ENCODE results near the gene SCARF2.
"Not testable (repeated sequence)": the region's sequence is repeated elsewhere in the genome, so short reads cannot be mapped to it uniquely, and the experiment has no call there.

Gene SCARF2

GRCh38 chr22:20386336-20386735, 51.3 kb downstream of the SCARF2 start:
- DNase-seq (ENCODE audit: low read depth), result no peak
- TF ChIP-seq, protein P1, sequence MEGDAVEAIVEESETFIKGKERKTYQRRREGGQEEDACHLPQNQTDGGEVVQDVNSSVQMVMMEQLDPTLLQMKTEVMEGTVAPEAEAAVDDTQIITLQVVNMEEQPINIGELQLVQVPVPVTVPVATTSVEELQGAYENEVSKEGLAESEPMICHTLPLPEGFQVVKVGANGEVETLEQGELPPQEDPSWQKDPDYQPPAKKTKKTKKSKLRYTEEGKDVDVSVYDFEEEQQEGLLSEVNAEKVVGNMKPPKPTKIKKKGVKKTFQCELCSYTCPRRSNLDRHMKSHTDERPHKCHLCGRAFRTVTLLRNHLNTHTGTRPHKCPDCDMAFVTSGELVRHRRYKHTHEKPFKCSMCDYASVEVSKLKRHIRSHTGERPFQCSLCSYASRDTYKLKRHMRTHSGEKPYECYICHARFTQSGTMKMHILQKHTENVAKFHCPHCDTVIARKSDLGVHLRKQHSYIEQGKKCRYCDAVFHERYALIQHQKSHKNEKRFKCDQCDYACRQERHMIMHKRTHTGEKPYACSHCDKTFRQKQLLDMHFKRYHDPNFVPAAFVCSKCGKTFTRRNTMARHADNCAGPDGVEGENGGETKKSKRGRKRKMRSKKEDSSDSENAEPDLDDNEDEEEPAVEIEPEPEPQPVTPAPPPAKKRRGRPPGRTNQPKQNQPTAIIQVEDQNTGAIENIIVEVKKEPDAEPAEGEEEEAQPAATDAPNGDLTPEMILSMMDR (IDR thresholded peaks at IDR 0.05; ENCODE audit: insufficient read depth, low read depth, low read length, missing control alignments), result no peak
- no peak overlapping the region for H3K4me3 ChIP-seq (ENCODE audit: low read depth, low read length)

GRCh38 chr22:20384865-20385264, 52.8 kb downstream of the SCARF2 start:
- DNase-seq (ENCODE audit: low read depth), result no peak
- H3K4me3 ChIP-seq (ENCODE audit: low read depth, low read length), result no peak overlapping the region
- TF ChIP-seq, protein P1 (IDR thresholded peaks at IDR 0.05; ENCODE audit: insufficient read depth, low read depth, low read length, missing control alignments), result no peak

DNA sequence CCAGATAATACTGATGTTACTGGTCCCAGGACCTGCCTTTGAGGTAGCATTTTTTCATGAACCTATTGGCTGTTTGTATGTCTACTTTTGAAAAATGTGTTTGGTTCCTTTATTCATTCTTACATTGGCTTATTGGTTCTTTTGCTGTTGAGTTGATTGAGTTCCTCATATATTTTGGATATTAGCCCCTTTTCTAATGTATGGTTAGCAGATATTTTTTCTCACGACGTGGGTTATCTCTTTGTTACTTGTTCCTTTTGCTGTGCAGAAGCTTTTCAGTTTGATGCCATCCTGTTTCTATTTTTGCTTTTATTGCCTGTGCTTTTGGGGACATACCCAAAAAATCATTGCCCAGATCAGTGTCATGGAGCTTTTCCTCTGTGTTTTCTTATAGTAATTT, 53.5 kb downstream of the SCARF2 start:
- TF ChIP-seq, protein P1 (IDR thresholded peaks at IDR 0.05; ENCODE audit: insufficient read depth, low read depth, low read length, missing control alignments), result no peak
- no peak for DNase-seq (ENCODE audit: low read depth)
- H3K4me3 ChIP-seq (ENCODE audit: low read depth, low read length), result no peak overlapping the region

- DNase-seq (ENCODE audit: low read depth), result no peak
- TF ChIP-seq, protein P1 (IDR thresholded peaks at IDR 0.05; ENCODE audit: insufficient read depth, low read depth, low read length, missing control alignments), result no peak
- H3K4me3 ChIP-seq (ENCODE audit: low read depth, low read length), result no peak overlapping the region
Observed at GRCh38 chr22:20383538-20383937, 54.1 kb downstream of the SCARF2 start.

DNA sequence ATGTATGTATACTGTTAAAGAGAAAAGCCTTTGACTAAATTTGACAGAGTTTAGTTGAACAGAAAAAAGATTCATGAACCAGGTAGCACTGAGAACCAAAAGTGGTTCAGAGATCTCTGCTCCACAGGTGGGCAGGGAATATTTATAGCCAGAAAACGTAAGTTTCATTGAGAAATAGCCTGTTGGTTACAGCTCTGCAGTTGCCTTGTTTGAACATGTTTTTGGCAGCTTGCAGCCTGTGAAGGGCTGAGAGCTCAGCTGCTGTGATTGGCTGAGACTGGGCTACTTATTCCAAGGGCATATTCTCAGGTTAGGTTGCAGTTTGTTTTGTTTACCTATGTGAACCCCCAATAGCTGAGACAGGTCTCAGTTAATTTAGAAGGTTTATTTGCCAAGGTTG, 57.1 kb downstream of the SCARF2 start:
- no peak for DNase-seq (ENCODE audit: low read depth)
- TF ChIP-seq, protein P1 (IDR thresholded peaks at IDR 0.05; ENCODE audit: insufficient read depth, low read depth, low read length, missing control alignments), result no peak

GRCh38 chr22:20378684-20379083, 58.9 kb downstream of the SCARF2 start:
- not testable (repeated sequence) for DNase-seq (ENCODE audit: low read depth)

More for the DNA sequence above, 57.1 kb downstream of the SCARF2 start:
- H3K4me3 ChIP-seq (ENCODE audit: low read depth, low read length), result no peak overlapping the region

DNA sequence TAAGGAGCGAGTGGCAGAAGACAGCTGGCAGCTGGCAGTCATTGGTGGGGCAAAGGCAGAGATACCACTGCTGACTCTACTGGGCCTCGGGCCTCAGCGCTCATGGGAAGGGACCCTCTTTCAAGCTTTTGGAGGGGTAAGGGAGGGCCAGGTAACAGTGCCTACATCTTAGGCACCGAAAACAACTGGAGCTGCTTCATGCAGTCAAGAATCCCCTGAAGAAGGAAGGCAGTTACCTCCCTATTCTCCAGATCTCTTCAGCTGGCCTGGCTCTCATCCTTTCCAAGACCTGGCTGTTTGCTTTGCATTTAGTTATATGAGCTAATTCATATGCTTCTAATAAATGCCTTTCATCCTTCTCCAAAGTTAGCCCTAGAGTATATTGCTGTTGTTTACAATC, 59.5 kb downstream of the SCARF2 start:
- TF ChIP-seq, protein P1 (IDR thresholded peaks at IDR 0.05; ENCODE audit: insufficient read depth, low read depth, low read length, missing control alignments), result no peak
- no peak overlapping the region for H3K4me3 ChIP-seq (ENCODE audit: low read depth, low read length)
- no peak for DNase-seq (ENCODE audit: low read depth)

More at GRCh38 chr22:20378684-20379083, 58.9 kb downstream of the SCARF2 start:
- H3K4me3 ChIP-seq (ENCODE audit: low read depth, low read length), result not testable (repeated sequence)

DNA sequence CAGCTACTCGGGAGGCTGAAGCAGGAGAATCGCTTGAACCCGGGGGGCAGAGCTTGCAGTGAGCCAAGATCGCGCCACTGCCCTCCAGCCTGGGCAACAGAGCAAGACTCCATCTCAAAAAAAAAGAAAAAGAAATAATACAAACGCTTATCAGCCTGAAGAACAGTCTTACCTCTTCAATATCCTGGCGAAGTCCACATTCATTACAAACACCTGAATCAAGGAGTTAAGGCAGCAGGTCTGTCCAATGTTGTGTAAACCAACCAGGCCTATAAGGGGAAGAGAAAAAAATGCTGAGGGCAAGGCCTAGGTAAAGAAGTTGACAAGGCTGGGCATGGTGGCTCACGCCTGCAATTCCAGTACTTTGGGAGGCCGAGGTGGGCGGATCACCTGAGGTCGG, 60.6 kb downstream of the SCARF2 start:
- DNase-seq (ENCODE audit: low read depth); H3K4me3 ChIP-seq (ENCODE audit: low read depth, low read length): not testable (repeated sequence)

DNA sequence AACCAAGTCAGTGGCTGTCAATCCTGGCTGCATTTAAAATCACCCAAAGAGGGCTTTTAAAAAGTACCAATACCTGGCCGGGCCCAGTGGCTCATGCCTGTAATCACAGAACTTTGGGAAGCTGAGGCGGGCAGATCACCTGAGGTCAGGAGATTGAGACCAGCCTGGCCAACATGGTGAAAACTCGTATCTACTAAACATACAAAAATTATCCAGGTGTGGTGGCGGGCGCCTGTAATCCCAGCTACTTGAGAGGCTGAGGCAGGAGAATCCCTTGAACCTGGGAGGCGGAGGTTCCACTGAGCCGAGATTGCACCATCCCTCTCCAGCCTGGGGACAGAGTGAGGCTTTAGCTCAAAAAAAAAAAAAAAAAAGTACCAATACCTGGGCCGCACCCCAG, 61.3 kb downstream of the SCARF2 start:
- H3K4me3 ChIP-seq (ENCODE audit: low read depth, low read length); DNase-seq (ENCODE audit: low read depth): not testable (repeated sequence)
